Fibroblast of peridontal ligament (primary cell): ENCODE data around the gene TUBGCP6.
"Not testable (repeated sequence)": the region's sequence is repeated elsewhere in the genome, so short reads cannot be mapped to it uniquely, and the experiment has no call there.

Experiments
- DNase-seq: peaks from one replicate; pipeline ENCODE4 v3.0.0-alpha.2; 2010; ENCODE audit errors: extremely low read depth

The TUBGCP6 gene

DNA sequence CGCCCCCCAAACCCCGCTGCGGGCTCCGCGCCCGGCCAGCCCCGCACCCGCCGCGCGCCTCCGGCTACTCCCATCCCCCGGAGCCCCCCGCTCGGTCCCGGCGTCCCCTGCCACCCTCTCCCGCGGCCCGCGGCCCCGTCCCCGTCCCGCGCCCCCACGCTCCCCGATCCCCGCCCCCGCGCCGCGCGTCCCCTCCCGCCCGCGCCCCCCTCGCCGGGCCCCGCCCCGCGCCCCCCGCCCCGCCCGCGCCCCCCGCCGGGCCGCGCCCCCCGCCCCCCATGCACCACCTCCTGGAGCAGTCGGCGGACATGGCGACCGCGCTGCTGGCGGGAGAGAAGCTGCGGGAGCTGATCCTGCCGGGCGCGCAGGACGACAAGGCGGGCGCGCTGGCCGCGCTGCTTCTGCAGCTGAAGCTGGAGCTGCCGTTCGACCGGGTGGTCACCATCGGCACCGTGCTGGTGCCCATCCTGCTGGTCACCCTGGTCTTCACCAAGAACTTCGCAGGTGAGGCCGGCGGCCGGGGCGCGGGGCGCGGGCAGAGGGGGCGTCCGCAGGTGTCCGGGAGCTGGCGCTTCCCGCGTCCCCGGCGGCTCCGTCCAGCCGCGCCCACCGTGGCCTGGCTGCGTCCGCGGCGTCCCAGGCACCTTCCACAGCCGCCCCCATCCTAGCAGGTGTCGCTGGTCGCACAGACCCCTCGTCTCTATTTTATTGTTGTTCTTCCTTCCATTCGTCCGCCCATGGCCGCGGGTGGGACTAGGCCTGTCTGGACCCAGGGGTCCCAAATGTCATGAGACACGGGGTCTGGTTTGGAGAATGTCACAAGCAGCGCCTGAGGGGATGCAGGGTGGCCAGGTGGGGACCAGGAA lies 74.1 kb downstream of the TUBGCP6 start, which contains the start of gene PANX2:
Gene PANX2, plus strand, starts transcription at position 279 of the 866 bp plus-strand sequence. Its CDS starts 0 bp downstream, at position 279.
- no peak for DNase-seq

GRCh38 chr22:50169774-50170341 lies 75.0 kb downstream of the TUBGCP6 start:
- no peak for DNase-seq

DNA sequence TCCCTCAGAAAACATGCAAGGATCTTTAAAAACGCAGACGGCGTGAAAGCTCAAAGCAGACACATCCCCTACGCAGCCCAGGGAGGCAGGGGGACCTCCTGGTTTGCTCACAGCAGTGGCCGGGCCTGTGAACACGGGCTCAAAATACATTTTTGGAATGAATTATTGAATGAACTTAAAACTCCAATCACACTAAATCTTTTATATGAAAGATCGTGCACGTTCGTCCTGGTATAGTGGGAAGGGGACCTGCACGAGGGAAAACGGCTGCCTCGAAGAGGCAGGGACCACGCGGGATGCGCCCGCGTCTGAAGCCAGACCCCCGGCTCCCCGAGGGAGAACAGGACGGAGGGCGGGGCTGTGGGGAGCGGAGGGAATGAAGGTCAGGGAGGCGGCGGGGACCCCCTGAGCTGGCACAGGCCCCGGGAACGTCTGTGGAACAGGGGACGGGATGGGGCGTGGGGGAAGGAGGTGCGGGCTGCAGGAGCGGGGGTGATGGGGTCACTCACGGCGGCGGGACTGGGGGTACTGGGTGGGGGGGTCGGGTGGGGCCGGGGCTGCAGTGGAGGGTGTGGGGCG lies 75.6 kb downstream of the TUBGCP6 start:
- DNase-seq, result no peak

DNA sequence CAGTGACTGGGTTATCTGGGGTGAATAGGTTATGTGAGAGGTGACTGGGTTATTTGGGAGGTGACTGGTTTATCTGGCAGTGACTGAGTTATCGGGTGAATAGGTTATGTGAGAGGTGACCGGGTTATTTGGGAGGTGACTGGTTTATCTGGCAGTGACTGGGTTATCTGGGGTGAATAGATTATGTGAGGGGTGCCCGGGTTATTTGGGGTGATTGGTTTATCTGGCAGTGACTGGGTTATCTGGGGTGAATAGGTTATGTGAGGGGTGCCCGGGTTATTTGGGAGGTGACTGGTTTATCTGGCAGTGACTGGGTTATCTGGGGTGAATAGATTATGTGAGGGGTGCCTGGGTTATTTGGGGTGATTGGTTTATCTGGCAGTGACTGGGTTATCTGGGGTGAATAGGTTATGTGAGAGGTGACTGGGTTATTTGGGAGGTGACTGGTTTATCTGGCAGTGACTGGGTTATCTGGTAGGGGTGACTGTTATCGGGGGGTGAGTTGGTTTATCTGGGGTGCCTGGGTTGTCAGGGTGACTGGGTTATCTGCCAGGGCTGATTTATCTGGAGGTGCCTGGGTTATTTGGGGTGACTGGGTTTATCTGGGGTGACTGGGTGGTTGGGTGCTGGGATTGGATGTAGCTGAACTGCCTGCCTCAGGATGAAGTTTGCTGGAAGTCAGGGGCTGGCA lies 76.2 kb downstream of the TUBGCP6 start:
- DNase-seq, result not testable (repeated sequence)

- DNase-seq, result no peak
Measured at GRCh38 chr22:50167689-50168489, 76.9 kb downstream of the TUBGCP6 start.
